Measurements from ENCODE around the gene GPR4. TPM values are rescaled to one million over a fixed set of nuclear protein-coding genes. Genes with fewer than 3 reads are reported as not detected.

GPR4 gene
- total RNA-seq, 1 experiment from 2014 or later, result 0.07 TPM

DNA sequence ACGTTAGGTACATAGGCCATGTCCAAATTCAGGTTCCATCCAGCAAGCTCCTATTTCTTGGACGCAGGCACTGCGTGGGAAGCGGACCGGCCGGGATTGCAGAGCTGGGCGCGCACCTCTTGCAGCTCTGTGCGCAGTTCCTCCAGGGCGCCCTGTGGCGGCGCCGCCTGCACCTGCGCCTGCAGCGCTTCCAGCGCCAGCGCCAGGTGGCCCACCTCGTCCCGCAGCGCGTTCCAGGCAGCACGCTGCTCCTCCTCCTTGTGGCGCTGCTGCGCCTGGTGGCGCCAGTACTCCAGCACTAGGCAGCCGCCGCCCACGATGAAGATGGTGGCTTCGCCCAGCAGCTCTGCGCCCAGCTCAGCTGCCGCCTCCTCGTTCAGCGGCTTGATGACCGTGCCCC, 48.5 kb downstream of the GPR4 start:
- Histone ChIP-seq H3K23me2 (ENCODE audit: insufficient read length, low read depth, low read length, poor library complexity, severe bottlenecking) (no peaks in the 10 kb centered on the region), H2BK12ac (ENCODE audit: insufficient read length, low read depth, low read length) (no peak overlapping the region), H3K4ac (ENCODE audit: low read depth, low read length) (no peak overlapping the region), H2AFZ (ENCODE audit: low read length) (no peak overlapping the region), H4K91ac (ENCODE audit: insufficient read length, low read depth, low read length) (no peak overlapping the region), H3K27ac (ENCODE audit: insufficient read length, low read depth, low read length) (no peak overlapping the region), H3T11ph (ENCODE audit: low read length) (no peak overlapping the region), H3K9ac (ENCODE audit: extremely low read depth, insufficient read length, low read length) (no peak overlapping the region), H2BK120ac (ENCODE audit: low read depth, low read length, poor library complexity, severe bottlenecking) (no peak overlapping the region), H3K79me2 (ENCODE audit: insufficient read depth, low read length) (0 out of 2 replicates have a peak, but pooled peaks cover 2% of the 10 kb centered on the region), H3K23ac (ENCODE audit: insufficient read length, low read depth, low read length) (no peak overlapping the region), H2BK15ac (ENCODE audit: low read depth, low read length) (no peak overlapping the region), H4K5ac (ENCODE audit: insufficient read length, low read depth, low read length) (no peak overlapping the region), H2BK5ac (ENCODE audit: insufficient read length, low read length) (no peak overlapping the region), H3K79me1 (ENCODE audit: insufficient read depth, low read depth, low read length, poor library complexity, severe bottlenecking) (no peaks in the 10 kb centered on the region), H4K20me1 (ENCODE audit: control insufficient read depth, insufficient read depth, insufficient read length) (no peaks in the 10 kb centered on the region), H3K4me1 (ENCODE audit: insufficient read depth, low read length) (no peaks in the 10 kb centered on the region), H3K4me2 (ENCODE audit: insufficient read depth, insufficient read length, low read length) (no peak overlapping the region), H3K18ac (ENCODE audit: insufficient read length, low read depth, low read length) (no peak overlapping the region), H3K14ac (ENCODE audit: insufficient read depth, low read length) (no peak overlapping the region), H2BK20ac (ENCODE audit: low read depth, low read length, poor library complexity, severe bottlenecking) (no peak overlapping the region), H4K8ac (replicated peaks; ENCODE audit: insufficient read length, low read depth, low read length) (no peak overlapping the region), H2AK5ac (ENCODE audit: insufficient read length, low read length) (no peak overlapping the region), H3K9me3 (ENCODE audit: control insufficient read depth, low read depth, low read length) (no peaks in the 10 kb centered on the region), H3K27me3 (ENCODE audit: insufficient read depth, low read length) (no peaks in the 10 kb centered on the region), H3K56ac (ENCODE audit: insufficient read length, low read depth, low read length) (no peak overlapping the region)
- WGBS (ENCODE audit: extremely low coverage, insufficient read length, low lambda C conversion rate), result no CpG with 5 or more reads among the region's 34 CpGs
- H3K9me3 Mint-ChIP-seq, result no peaks in the 10 kb centered on the region
- peak; percentile 87 for DNase-seq
- no peaks in the 10 kb centered on the region; the same call in 1 of the 2 replicates for H3K27me3 Mint-ChIP-seq (ENCODE audit: low read depth)
- TF ChIP-seq, protein P1, sequence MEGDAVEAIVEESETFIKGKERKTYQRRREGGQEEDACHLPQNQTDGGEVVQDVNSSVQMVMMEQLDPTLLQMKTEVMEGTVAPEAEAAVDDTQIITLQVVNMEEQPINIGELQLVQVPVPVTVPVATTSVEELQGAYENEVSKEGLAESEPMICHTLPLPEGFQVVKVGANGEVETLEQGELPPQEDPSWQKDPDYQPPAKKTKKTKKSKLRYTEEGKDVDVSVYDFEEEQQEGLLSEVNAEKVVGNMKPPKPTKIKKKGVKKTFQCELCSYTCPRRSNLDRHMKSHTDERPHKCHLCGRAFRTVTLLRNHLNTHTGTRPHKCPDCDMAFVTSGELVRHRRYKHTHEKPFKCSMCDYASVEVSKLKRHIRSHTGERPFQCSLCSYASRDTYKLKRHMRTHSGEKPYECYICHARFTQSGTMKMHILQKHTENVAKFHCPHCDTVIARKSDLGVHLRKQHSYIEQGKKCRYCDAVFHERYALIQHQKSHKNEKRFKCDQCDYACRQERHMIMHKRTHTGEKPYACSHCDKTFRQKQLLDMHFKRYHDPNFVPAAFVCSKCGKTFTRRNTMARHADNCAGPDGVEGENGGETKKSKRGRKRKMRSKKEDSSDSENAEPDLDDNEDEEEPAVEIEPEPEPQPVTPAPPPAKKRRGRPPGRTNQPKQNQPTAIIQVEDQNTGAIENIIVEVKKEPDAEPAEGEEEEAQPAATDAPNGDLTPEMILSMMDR (conservative IDR thresholded peaks at IDR 0.05), result peak; percentile 56
- H3K27ac Mint-ChIP-seq, result no peak overlapping the region
- peaks cover 0 to 6% (median 0%) of the 10 kb centered on the region in 3 experiments; a peak in 3 of 7 replicates for H3K36me3 Mint-ChIP-seq (ENCODE audit: insufficient read depth in 1 of 3, low read depth in 3 of 3)
- H3K4me1 Mint-ChIP-seq, result peaks cover 22 to 23% of the 10 kb centered on the region in 2 experiments
- peak overlapping the region in 1 of 2 experiments; percentile 47; a peak in 2 of 5 replicates for H3K4me3 Mint-ChIP-seq
